ENCODE data around the gene SLC15A5.

Gene SLC15A5

GRCh38 chr12:16183541-16183940, 93.9 kb downstream of the SLC15A5 start:
- DNase-seq (ENCODE audit: low read depth in 1 of 2, low spot score in 1 of 2) = no peak

- DNase-seq (ENCODE audit: low read depth in 1 of 2, low spot score in 1 of 2) = no peak
Measured at GRCh38 chr12:16175840-16176239, 101.6 kb downstream of the SLC15A5 start.

GRCh38 chr12:16174282-16174681, 103.2 kb downstream of the SLC15A5 start:
- DNase-seq (ENCODE audit: low read depth in 1 of 2, low spot score in 1 of 2) = no peak

GRCh38 chr12:16171348-16171747, 106.1 kb downstream of the SLC15A5 start:
- no peak for DNase-seq (ENCODE audit: low read depth in 1 of 2, low spot score in 1 of 2)

GRCh38 chr12:16168078-16168477, 109.4 kb downstream of the SLC15A5 start:
- DNase-seq (ENCODE audit: low read depth in 1 of 2, low spot score in 1 of 2) = no peak

GRCh38 chr12:16166563-16167470, 110.7 kb downstream of the SLC15A5 start:
- no peak for DNase-seq (ENCODE audit: low read depth in 1 of 2, low spot score in 1 of 2)

GRCh38 chr12:16165506-16165905, 112.0 kb downstream of the SLC15A5 start:
- DNase-seq (ENCODE audit: low read depth in 1 of 2, low spot score in 1 of 2) = no peak

- no peak for DNase-seq (ENCODE audit: low read depth in 1 of 2, low spot score in 1 of 2)
Measured at GRCh38 chr12:16163901-16164300, 113.6 kb downstream of the SLC15A5 start.

GRCh38 chr12:16163146-16163545, 114.3 kb downstream of the SLC15A5 start:
- DNase-seq (ENCODE audit: low read depth in 1 of 2, low spot score in 1 of 2) = no peak

- no peak for DNase-seq (ENCODE audit: low read depth in 1 of 2, low spot score in 1 of 2)
Measured at GRCh38 chr12:16159571-16159970, 117.9 kb downstream of the SLC15A5 start.

GRCh38 chr12:16158050-16158449, 119.4 kb downstream of the SLC15A5 start:
- DNase-seq (ENCODE audit: low read depth in 1 of 2, low spot score in 1 of 2) = no peak

GRCh38 chr12:16155938-16156337, 121.5 kb downstream of the SLC15A5 start:
- no peak for DNase-seq (ENCODE audit: low read depth in 1 of 2, low spot score in 1 of 2)

- DNase-seq (ENCODE audit: low read depth in 1 of 2, low spot score in 1 of 2) = no peak
Measured at GRCh38 chr12:16154990-16155389, 122.5 kb downstream of the SLC15A5 start.

- DNase-seq (ENCODE audit: low read depth in 1 of 2, low spot score in 1 of 2) = no peak
Measured at GRCh38 chr12:16152885-16153673, 124.4 kb downstream of the SLC15A5 start.

- no peak for DNase-seq (ENCODE audit: low read depth in 1 of 2, low spot score in 1 of 2)
Measured at GRCh38 chr12:16150276-16150675, 127.2 kb downstream of the SLC15A5 start.

GRCh38 chr12:16148938-16149337, 128.5 kb downstream of the SLC15A5 start:
- DNase-seq (ENCODE audit: low read depth in 1 of 2, low spot score in 1 of 2) = no peak
